Right atrium auricular region (tissue), 2 donors: ENCODE data around the gene MLX. TPM values are rescaled to one million over a fixed set of nuclear protein-coding genes. Genes with fewer than 3 reads are reported as not detected.
"Not testable (repeated sequence)": the region's sequence is repeated elsewhere in the genome, so short reads cannot be mapped to it uniquely, and the experiment has no call there.

Source experiments
- DNase-seq: peaks from one replicate; pipeline ENCODE4 v3.0.0-alpha.2; 2019; ENCODE audit warnings: low spot score
- H3K27ac ChIP-seq, 2 donors: fragments of 200-600 bp; sonication (generic); 1 replicate in 1 of 2; 2 replicates in 1 of 2; pipeline ENCODE4 v1.5.1; 2016 to 2019
- H3K27me3 ChIP-seq, 2 donors: fragments of 200-600 bp; sonication (generic); one replicate each; pipeline versions ENCODE4 v1.5.1 to v1.6.0; 2017 to 2019
- H3K36me3 ChIP-seq: fragments of 200-600 bp; sonication (generic); one replicate; pipeline ENCODE4 v1.5.1; 2016
- H3K4me1 ChIP-seq, 2 donors: fragments of 200-600 bp; sonication (generic); one replicate each; pipeline versions ENCODE4 v1.5.1 to v1.6.0; 2017 to 2019
- H3K4me3 ChIP-seq, 2 donors: fragments of 200-600 bp; sonication (generic); 1 replicate in 1 of 2; 2 replicates in 1 of 2; pipeline ENCODE4 v1.5.1; 2017 to 2019; ENCODE audit warnings: mild to moderate bottlenecking in 1 of 2, moderate library complexity in 1 of 2
- H3K9me3 ChIP-seq, 2 donors: fragments of 200-600 bp; sonication (generic); one replicate each; pipeline ENCODE4 v1.5.1; 2019
- CTCF ChIP-seq, 2 donors: fragments of 200-600 bp; sonication (generic); IDR thresholded peaks; one replicate each; pipeline ENCODE4 v1.5.1; 2019; ENCODE audit warnings: antibody characterized with exemption in 2 of 2
- total RNA-seq, 2 donors: library from RNA; depleted of rRNA; stranded (reverse); fragments of >200 nt; gene quantifications; one replicate each; pipeline ENCODE4 v1.1.0, GENCODE V29; 2016

The MLX gene
- total RNA-seq, 2 donors from 2014 or later = 40.1 to 63.6 TPM

GRCh38 chr17:42537826-42538451 lies 29.0 kb upstream of the MLX start:
- Histone ChIP-seq H3K27ac (no peak overlapping the region), H3K36me3 (peaks cover 38% of the 10 kb centered on the region), H3K9me3 (no peaks in the 10 kb centered on the region), H3K4me1 (peaks cover 0 to 22% of the 10 kb centered on the region in 2 donors), H3K4me3 (no peak overlapping the region), H3K27me3 (no peaks in the 10 kb centered on the region)
- no peak for TF ChIP-seq CTCF (IDR thresholded peaks at IDR 0.05)
- no peak for DNase-seq

GRCh38 chr17:42538482-42538881 lies 28.4 kb upstream of the MLX start:
- Histone ChIP-seq H3K4me3 (no peak overlapping the region), H3K9me3 (no peaks in the 10 kb centered on the region), H3K4me1 (peaks cover 0 to 22% of the 10 kb centered on the region in 2 donors), H3K27ac (no peak overlapping the region), H3K36me3 (peaks cover 40% of the 10 kb centered on the region), H3K27me3 (no peaks in the 10 kb centered on the region)
- DNase-seq = no peak
- TF ChIP-seq CTCF (IDR thresholded peaks at IDR 0.05) = no peak

- not testable (repeated sequence) for H3K27me3 ChIP-seq, H3K4me3 ChIP-seq, DNase-seq, H3K9me3 ChIP-seq, H3K27ac ChIP-seq
- Histone ChIP-seq H3K4me1 (peaks cover 0 to 13% of the 10 kb centered on the region in 2 donors), H3K36me3 (peaks cover 40% of the 10 kb centered on the region)
These were observed 26.3 kb upstream of the MLX start for GRCh38 chr17:42540558-42540957.

GRCh38 chr17:42541041-42541833 lies 25.7 kb upstream of the MLX start:
- Histone ChIP-seq H3K4me1 (peaks cover 0 to 11% of the 10 kb centered on the region in 2 donors), H3K4me3 (no peak overlapping the region), H3K9me3 (no peaks in the 10 kb centered on the region), H3K36me3 (peaks cover 40% of the 10 kb centered on the region), H3K27me3 (no peaks in the 10 kb centered on the region), H3K27ac (no peak overlapping the region)
- DNase-seq = no peak
- no peak for TF ChIP-seq CTCF (IDR thresholded peaks at IDR 0.05)

- Histone ChIP-seq H3K9me3 (no peaks in the 10 kb centered on the region), H3K4me1 (peaks cover 0 to 12% of the 10 kb centered on the region in 2 donors), H3K27me3 (no peaks in the 10 kb centered on the region), H3K36me3 (peaks cover 36% of the 10 kb centered on the region), H3K4me3 (no peak overlapping the region), H3K27ac (no peak overlapping the region)
- TF ChIP-seq CTCF (IDR thresholded peaks at IDR 0.05) = no peak
- DNase-seq = no peak
These were observed 23.5 kb upstream of the MLX start for GRCh38 chr17:42543190-42544079.

- peaks cover 0 to 16% of the 10 kb centered on the region in 2 donors for H3K4me1 ChIP-seq
- H3K27me3 ChIP-seq = no peaks in the 10 kb centered on the region
- H3K9me3 ChIP-seq = no peaks in the 10 kb centered on the region
- peaks cover 22% of the 10 kb centered on the region for H3K36me3 ChIP-seq
- H3K4me3 ChIP-seq = no peak overlapping the region
- DNase-seq = no peak
- TF ChIP-seq CTCF (IDR thresholded peaks at IDR 0.05) = no peak
- no peak overlapping the region for H3K27ac ChIP-seq
These were observed 22.0 kb upstream of the MLX start for GRCh38 chr17:42544874-42545283.

GRCh38 chr17:42545755-42546505 lies 21.0 kb upstream of the MLX start:
- H3K4me1 ChIP-seq = peaks cover 0 to 16% of the 10 kb centered on the region in 2 donors
- H3K36me3 ChIP-seq = peaks cover 14% of the 10 kb centered on the region
- H3K27ac ChIP-seq, H3K4me3 ChIP-seq, DNase-seq, H3K9me3 ChIP-seq, H3K27me3 ChIP-seq: not testable (repeated sequence)
